ENCODE results near the gene HGF.

DNA sequence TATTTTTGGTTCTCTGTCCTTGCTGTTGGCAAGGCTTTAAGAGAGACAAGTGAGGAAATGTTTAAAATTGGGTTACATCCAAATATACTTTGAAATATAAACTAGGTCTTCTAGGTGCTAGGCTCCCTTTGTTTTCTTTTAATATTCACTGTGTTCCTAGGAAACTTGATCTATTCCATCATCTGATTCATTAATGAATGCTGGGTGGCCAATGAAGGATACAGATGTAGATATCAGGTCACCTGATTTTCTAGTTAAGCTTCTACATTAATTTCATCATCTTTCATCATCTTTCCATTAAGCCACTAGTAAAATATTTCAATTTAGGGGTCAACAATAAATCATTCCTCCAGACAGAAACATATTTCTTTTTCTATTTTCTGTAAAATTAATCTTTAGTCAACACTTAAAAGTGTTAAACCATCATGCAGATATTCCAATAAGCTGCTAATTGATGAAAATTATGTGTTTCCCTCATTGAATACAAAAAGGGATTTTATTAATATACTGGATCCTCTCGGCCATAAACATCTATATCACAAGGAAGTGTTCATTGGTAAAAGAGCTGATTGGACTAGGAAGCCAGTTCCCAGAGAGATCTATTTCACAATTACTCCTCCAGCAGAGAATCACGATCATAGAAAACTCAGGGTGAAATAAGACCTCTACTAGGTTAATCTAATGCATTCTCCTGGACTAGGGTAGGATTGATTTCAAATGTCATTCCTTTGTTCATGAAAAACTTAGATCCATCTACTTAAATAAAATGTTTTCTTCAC lies 14.7 kb downstream of the HGF start:
- TF ChIP-seq, protein P1, sequence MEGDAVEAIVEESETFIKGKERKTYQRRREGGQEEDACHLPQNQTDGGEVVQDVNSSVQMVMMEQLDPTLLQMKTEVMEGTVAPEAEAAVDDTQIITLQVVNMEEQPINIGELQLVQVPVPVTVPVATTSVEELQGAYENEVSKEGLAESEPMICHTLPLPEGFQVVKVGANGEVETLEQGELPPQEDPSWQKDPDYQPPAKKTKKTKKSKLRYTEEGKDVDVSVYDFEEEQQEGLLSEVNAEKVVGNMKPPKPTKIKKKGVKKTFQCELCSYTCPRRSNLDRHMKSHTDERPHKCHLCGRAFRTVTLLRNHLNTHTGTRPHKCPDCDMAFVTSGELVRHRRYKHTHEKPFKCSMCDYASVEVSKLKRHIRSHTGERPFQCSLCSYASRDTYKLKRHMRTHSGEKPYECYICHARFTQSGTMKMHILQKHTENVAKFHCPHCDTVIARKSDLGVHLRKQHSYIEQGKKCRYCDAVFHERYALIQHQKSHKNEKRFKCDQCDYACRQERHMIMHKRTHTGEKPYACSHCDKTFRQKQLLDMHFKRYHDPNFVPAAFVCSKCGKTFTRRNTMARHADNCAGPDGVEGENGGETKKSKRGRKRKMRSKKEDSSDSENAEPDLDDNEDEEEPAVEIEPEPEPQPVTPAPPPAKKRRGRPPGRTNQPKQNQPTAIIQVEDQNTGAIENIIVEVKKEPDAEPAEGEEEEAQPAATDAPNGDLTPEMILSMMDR (conservative IDR thresholded peaks at IDR 0.05; ENCODE audit: low read length) = no peak
- no peak for TF ChIP-seq EZH2phosphoT487 (IDR thresholded peaks at IDR 0.05; ENCODE audit: borderline replicate concordance, low read depth, low read length)
